A549 (cell line): ENCODE data around the gene UNC5A. TPM values are rescaled to one million over a fixed set of nuclear protein-coding genes. Genes with fewer than 3 reads are reported as not detected.

ENCODE experiments used
- ATAC-seq, 2 experiments: fragments of 200-7000 bp in 1 of 2; fragments of >200 bp in 1 of 2; cut with Nextera tagmentation in 1 of 2; cut with Tn5 transposase in 1 of 2; 3 replicates each; pipeline versions ENCODE4 v1.8.0 to v1.9.1; 2018 to 2020; ENCODE audit warnings: mild to moderate bottlenecking in 1 of 2, moderate library complexity in 1 of 2
- CTCF ChIA-PET: fragments of 300-600 bp; sonication (Branson Sonifier 250); formaldehyde crosslinking; extraction: SDS; loops from one replicate; lab custom pipeline; 2021; ENCODE audit warnings: antibody characterized with exemption, inconsistent platforms; lab: Yijun Ruan, JAX
- POLR2A ChIA-PET: fragments of 350-600 bp; formaldehyde crosslinking; extraction: SDS; loops from one replicate; lab custom pipeline; 2021; ENCODE audit warnings: antibody characterized with exemption, inconsistent platforms; lab: Yijun Ruan, JAX
- DNase-seq, 2 experiments: peaks; one replicate each; pipeline versions ENCODE4 v3.0.0 to v3.0.0-alpha.2; 2011 to 2016; ENCODE audit warnings: low read depth in 1 of 2, low spot score in 1 of 2
- FAIRE-seq: peaks from 2 replicates; lab custom pipeline; 2011; peaks lifted over from hg19 to GRCh38; lab: Jason Lieb, UNC
- H3K27ac ChIP-seq, 2 experiments: fragments of >200 bp; sonication (Bioruptor Twin); formaldehyde crosslinking; 3 replicates each; pipeline ENCODE4 v1.5.1; 2016 to 2017
- H3K4me1 ChIP-seq: fragments of >200 bp; sonication (Bioruptor Twin); formaldehyde crosslinking; 3 replicates; pipeline ENCODE4 v1.6.1; 2016
- H3K4me2 ChIP-seq: fragments of >200 bp; sonication (Bioruptor Twin); formaldehyde crosslinking; 3 replicates; pipeline ENCODE4 v1.6.1; 2016
- H3K4me3 ChIP-seq: fragments of >200 bp; sonication (Bioruptor Twin); formaldehyde crosslinking; 3 replicates; pipeline ENCODE4 v1.5.1; 2016
- H3K9me3 ChIP-seq: fragments of >200 bp; sonication (Bioruptor Twin); formaldehyde crosslinking; 3 replicates; pipeline ENCODE4 v1.6.1; 2016
- CBX8 ChIP-seq: fragments of 200-600 bp; sonication (generic); IDR thresholded peaks from 2 replicates; pipeline ENCODE4 v1.6.1; 2016
- CHD2 ChIP-seq: fragments of 150-350 bp; IDR thresholded peaks from 2 replicates; pipeline ENCODE4 v1.6.1; 2014; ENCODE audit warnings: low read length; ENCODE audit not compliant: partially characterized antibody
- EHMT2 ChIP-seq: fragments of 200-600 bp; sonication (generic); IDR thresholded peaks from 2 replicates; pipeline ENCODE4 v1.6.1; 2016; ENCODE audit warnings: antibody characterized with exemption, low read depth, mild to moderate bottlenecking, moderate library complexity
- EP300 ChIP-seq, 2 experiments: fragments of >200 bp; sonication (Bioruptor Twin); formaldehyde crosslinking; IDR thresholded peaks; 2 replicates in 1 of 2; 3 replicates in 1 of 2; pipeline ENCODE4 v1.6.1; 2016 to 2017
- FOSL2 ChIP-seq, 2 experiments: fragments of 450-650 bp in 1 of 2; fragments of >200 bp in 1 of 2; sonication (Bioruptor Twin) in 1 of 2; formaldehyde crosslinking; IDR thresholded peaks; 2 replicates each; pipeline versions ENCODE4 v1.5.0 to v1.6.1; 2016 to 2020; ENCODE audit warnings: mild to moderate bottlenecking in 1 of 2, moderate library complexity in 1 of 2
- FOXS1 ChIP-seq: fragments of 250-450 bp; sonication (Bioruptor Pico); IDR thresholded peaks from 2 replicates; pipeline ENCODE4 v1.5.0; 2020; ENCODE audit warnings: mild to moderate bottlenecking, moderate library complexity
- HOXB13 ChIP-seq: fragments of 250-450 bp; sonication (Bioruptor Pico); IDR thresholded peaks from 2 replicates; pipeline ENCODE4 v1.5.0; 2020; ENCODE audit warnings: low read depth, mild to moderate bottlenecking, moderate library complexity
- HOXB5 ChIP-seq: fragments of 250-450 bp; sonication (Bioruptor Pico); IDR thresholded peaks from 2 replicates; pipeline ENCODE4 v1.5.0; 2020; ENCODE audit warnings: mild to moderate bottlenecking, moderate library complexity
- KDM1A ChIP-seq: fragments of 200-600 bp; sonication (generic); IDR thresholded peaks from 2 replicates; pipeline ENCODE4 v1.6.1; 2016; ENCODE audit warnings: low read depth, mild to moderate bottlenecking
- KDM5A ChIP-seq: fragments of 200-600 bp; sonication (generic); IDR thresholded peaks from 2 replicates; pipeline ENCODE4 v1.6.1; 2016; ENCODE audit warnings: antibody characterized with exemption, mild to moderate bottlenecking
- MYC ChIP-seq: IDR thresholded peaks from 2 replicates; pipeline ENCODE4 v1.6.1; 2012; ENCODE audit warnings: mild to moderate bottlenecking, inconsistent platforms, low read length, improper control_type of control experiment, borderline replicate concordance
- NFE2L2 ChIP-seq: fragments of 150-350 bp; conservative IDR thresholded peaks from 2 replicates; pipeline ENCODE4 v1.6.1; 2014; ENCODE audit warnings: low read length
- NPAS2 ChIP-seq: fragments of 250-450 bp; sonication (Bioruptor Pico); IDR thresholded peaks from 2 replicates; pipeline ENCODE4 v1.8.0; 2022; ENCODE audit warnings: mild to moderate bottlenecking, moderate library complexity, borderline replicate concordance
- NR3C1 ChIP-seq: fragments of >200 bp; sonication (Bioruptor Twin); formaldehyde crosslinking; IDR thresholded peaks from 3 replicates; pipeline ENCODE4 v1.6.1; 2017
- PHF8 ChIP-seq: fragments of 200-600 bp; sonication (generic); IDR thresholded peaks from 2 replicates; pipeline ENCODE4 v1.6.1; 2016; ENCODE audit warnings: low read depth, mild to moderate bottlenecking, antibody characterized with exemption, moderate library complexity, borderline replicate concordance
- RNF2 ChIP-seq: fragments of 200-600 bp; sonication (generic); IDR thresholded peaks from 2 replicates; pipeline ENCODE4 v1.6.1; 2016; ENCODE audit warnings: low read depth, mild to moderate bottlenecking, antibody characterized with exemption, moderate library complexity, borderline replicate concordance
- SMC3 ChIP-seq: fragments of >200 bp; sonication (Bioruptor Twin); formaldehyde crosslinking; IDR thresholded peaks from 3 replicates; pipeline ENCODE4 v1.6.1; 2018; ENCODE audit warnings: inconsistent platforms
- ZC3H11A ChIP-seq: fragments of 450-650 bp; IDR thresholded peaks from 2 replicates; pipeline ENCODE4 v1.6.1; 2014; ENCODE audit warnings: antibody characterized with exemption, mild to moderate bottlenecking
- ZSCAN20 ChIP-seq: fragments of 250-450 bp; sonication (Bioruptor Pico); IDR thresholded peaks from 2 replicates; pipeline ENCODE4 v1.8.0; 2022; ENCODE audit warnings: mild to moderate bottlenecking, moderate library complexity
- WGBS: methylation state at CpG from one replicate; pipeline ENCODE4 v1.1.6; 2017; ENCODE audit errors: missing lambda C conversion rate; 5-methylcytosine and 5-hydroxymethylcytosine counted together
- polyA plus RNA-seq, 4 experiments: library from polyadenylated mRNA; depleted of rRNA in 3 of 4; stranded (reverse); fragments of >200 nt; fragmentation: RNase III in 1 of 4; extraction: RNeasy Plus Mini Kit Qiagen cat#74134 plus additional on column Dnase treatment in 1 of 4; gene quantifications; 2 replicates in 3 of 4; 3 replicates in 1 of 4; pipeline ENCODE4 v1.2.3, GENCODE V29; 2011 to 2017
- TF ChIP-seq, protein P1 (sequence below): fragments of 450-650 bp; IDR thresholded peaks from 2 replicates; pipeline ENCODE4 v1.6.1; 2014; ENCODE audit warnings: antibody characterized with exemption
- TF ChIP-seq, protein P2 (sequence below): fragments of 200-600 bp; sonication (generic); IDR thresholded peaks from 2 replicates; pipeline ENCODE4 v1.6.1; 2016; ENCODE audit warnings: antibody characterized with exemption, mild to moderate bottlenecking, moderate library complexity
- TF ChIP-seq, protein P3 (sequence below): IDR thresholded peaks from 2 replicates; pipeline ENCODE4 v1.6.1; 2012
- TF ChIP-seq, protein P4 (sequence below): fragments of 250-450 bp; sonication (Bioruptor Pico); IDR thresholded peaks from 2 replicates; pipeline ENCODE4 v1.5.0; 2020; ENCODE audit warnings: low read depth, mild to moderate bottlenecking, moderate library complexity
- TF ChIP-seq, protein P5 (sequence below): fragments of >200 bp; sonication (Bioruptor Twin); formaldehyde crosslinking; IDR thresholded peaks from 3 replicates; pipeline ENCODE4 v1.5.1; 2016

UNC5A gene
- polyA plus RNA-seq, 2 of the 4 experiments (the other 2 are of a cell fraction): 0.03 to 0.14 TPM

DNA sequence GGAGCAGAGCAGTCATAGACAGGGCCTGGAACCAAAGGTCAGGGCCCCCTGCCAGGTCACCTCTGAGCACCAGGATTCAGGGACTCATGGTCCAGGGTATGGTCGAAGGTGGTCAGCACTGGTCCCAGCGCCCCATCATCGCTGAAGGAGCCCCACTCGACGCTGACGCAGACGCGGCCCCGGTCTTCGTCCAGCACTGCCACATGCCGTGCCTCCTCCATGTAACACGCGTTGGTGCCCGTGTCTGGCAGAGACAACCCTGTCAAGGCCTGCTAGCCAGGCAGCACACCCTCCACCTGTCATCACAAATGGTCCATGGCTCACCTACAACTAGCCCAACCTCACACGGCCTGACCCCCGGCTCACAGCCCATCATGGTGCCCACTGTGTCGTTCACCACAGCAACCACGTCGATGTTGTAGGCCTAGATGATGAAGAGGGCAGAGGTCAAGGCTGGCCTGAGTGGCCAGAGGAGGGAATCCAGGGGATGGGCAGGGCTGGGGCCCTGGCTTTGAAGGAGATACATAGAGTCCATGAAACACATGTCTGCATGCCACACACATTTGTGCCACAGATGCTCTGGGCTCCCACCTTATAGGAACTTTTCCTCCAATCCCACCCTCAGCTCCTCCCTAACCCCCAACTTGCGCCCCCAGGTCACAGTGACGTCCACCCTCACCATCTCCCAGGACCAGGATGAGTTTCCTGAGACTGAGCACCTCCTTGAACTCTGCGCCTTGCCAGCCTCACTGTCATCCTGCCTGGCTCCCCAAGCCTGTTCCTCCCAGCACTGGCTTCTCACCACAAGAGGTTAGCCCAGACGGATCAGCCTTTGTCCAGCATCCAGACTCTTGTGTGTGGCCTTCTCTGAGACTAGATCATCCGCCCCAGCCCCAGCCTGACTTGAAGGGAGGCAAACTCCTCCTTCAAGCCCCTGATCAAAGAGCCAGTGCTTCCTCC is 79.2 kb downstream of the UNC5A start:
- no peaks in the 10 kb centered on the region for H3K9me3 ChIP-seq
- ATAC-seq (no peak), DNase-seq (no peak), FAIRE-seq (no peak)
- TF ChIP-seq KDM5A (no peak), NR3C1 (no peak), HOXB13 (no peak), KDM1A (no peak), EHMT2 (no peak), EP300 (IDR thresholded peaks at IDR 0.05) (no peak), ZSCAN20 (CRISPR knock-in tag) (no peak), CBX8 (no peak), ZC3H11A (no peak), FOSL2 (IDR thresholded peaks at IDR 0.05) (no peak), FOSL2 (CRISPR knock-in tag; IDR thresholded peaks at IDR 0.05) (no peak), MYC (no peak), NFE2L2 (no peak), PHF8 (no peak), FOXS1 (CRISPR knock-in tag) (no peak)
- TF ChIP-seq, protein P1, sequence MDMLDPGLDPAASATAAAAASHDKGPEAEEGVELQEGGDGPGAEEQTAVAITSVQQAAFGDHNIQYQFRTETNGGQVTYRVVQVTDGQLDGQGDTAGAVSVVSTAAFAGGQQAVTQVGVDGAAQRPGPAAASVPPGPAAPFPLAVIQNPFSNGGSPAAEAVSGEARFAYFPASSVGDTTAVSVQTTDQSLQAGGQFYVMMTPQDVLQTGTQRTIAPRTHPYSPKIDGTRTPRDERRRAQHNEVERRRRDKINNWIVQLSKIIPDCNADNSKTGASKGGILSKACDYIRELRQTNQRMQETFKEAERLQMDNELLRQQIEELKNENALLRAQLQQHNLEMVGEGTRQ: no peak
- TF ChIP-seq, protein P2, sequence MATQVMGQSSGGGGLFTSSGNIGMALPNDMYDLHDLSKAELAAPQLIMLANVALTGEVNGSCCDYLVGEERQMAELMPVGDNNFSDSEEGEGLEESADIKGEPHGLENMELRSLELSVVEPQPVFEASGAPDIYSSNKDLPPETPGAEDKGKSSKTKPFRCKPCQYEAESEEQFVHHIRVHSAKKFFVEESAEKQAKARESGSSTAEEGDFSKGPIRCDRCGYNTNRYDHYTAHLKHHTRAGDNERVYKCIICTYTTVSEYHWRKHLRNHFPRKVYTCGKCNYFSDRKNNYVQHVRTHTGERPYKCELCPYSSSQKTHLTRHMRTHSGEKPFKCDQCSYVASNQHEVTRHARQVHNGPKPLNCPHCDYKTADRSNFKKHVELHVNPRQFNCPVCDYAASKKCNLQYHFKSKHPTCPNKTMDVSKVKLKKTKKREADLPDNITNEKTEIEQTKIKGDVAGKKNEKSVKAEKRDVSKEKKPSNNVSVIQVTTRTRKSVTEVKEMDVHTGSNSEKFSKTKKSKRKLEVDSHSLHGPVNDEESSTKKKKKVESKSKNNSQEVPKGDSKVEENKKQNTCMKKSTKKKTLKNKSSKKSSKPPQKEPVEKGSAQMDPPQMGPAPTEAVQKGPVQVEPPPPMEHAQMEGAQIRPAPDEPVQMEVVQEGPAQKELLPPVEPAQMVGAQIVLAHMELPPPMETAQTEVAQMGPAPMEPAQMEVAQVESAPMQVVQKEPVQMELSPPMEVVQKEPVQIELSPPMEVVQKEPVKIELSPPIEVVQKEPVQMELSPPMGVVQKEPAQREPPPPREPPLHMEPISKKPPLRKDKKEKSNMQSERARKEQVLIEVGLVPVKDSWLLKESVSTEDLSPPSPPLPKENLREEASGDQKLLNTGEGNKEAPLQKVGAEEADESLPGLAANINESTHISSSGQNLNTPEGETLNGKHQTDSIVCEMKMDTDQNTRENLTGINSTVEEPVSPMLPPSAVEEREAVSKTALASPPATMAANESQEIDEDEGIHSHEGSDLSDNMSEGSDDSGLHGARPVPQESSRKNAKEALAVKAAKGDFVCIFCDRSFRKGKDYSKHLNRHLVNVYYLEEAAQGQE: no peak
- TF ChIP-seq, protein P3, sequence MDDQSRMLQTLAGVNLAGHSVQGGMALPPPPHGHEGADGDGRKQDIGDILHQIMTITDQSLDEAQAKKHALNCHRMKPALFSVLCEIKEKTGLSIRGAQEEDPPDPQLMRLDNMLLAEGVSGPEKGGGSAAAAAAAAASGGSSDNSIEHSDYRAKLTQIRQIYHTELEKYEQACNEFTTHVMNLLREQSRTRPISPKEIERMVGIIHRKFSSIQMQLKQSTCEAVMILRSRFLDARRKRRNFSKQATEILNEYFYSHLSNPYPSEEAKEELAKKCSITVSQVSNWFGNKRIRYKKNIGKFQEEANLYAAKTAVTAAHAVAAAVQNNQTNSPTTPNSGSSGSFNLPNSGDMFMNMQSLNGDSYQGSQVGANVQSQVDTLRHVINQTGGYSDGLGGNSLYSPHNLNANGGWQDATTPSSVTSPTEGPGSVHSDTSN: no peak
- H3K4me2 ChIP-seq: no peak overlapping the region
- H3K27ac ChIP-seq: no peak overlapping the region
- no peaks in the 10 kb centered on the region for H3K4me1 ChIP-seq
- ChIA-PET POLR2A (no interaction called here), CTCF (no interaction called here)
- H3K4me3 ChIP-seq: no peak overlapping the region
- WGBS: 74% methylated on average over 24 of the region's 24 CpGs

DNA sequence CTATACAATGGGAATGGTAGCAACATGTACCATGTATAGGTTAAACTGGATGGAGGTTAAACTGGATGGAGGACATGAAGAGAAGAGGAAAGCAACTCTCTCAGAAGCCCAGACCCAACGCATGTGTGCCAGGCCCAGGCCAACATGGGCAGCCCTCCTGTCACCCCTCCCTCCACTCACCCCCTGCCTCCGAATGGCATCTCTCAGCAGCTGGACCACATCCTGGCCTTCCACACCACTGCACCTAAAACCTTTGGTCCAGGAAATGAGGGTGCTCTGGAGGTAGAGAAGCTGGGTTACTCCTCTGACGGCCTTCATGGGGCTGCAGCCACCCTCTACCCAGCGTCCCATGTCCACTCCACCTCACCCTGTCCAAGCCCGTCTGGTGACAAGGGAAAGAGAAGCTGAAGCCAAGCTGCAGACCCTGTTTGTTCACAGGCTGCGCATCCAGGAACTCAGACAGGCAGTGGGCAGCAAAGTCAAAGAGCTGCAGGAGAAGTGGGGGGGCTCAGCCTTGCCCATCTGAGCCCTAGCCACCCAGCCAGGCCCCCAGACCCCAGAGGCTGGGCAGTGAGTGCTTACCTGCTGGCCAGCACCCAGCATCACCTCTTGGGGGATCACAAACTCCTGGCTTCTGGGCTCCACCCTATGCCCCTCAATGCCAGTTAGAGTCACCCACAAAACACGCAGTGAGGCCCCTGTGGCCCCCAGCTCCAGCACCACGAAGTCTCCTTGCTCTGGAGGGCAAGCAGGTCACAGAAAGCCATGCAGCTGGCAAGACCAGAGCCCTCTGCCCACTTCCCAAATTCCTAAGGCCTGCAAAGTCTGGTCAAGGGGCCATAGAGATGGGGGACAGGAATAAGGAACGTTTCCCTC is 80.3 kb downstream of the UNC5A start:
- H3K4me1 ChIP-seq: no peaks in the 10 kb centered on the region
- 44% methylated on average over 9 of the region's 9 CpGs for WGBS
- no peak for FAIRE-seq
- H3K4me2 ChIP-seq: no peak overlapping the region
- no peak for DNase-seq
- no peak overlapping the region for H3K4me3 ChIP-seq
- TF ChIP-seq ZSCAN20 (CRISPR knock-in tag): no peak
- no peak for TF ChIP-seq CHD2
- TF ChIP-seq, protein P4, sequence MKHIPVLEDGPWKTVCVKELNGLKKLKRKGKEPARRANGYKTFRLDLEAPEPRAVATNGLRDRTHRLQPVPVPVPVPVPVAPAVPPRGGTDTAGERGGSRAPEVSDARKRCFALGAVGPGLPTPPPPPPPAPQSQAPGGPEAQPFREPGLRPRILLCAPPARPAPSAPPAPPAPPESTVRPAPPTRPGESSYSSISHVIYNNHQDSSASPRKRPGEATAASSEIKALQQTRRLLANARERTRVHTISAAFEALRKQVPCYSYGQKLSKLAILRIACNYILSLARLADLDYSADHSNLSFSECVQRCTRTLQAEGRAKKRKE (CRISPR knock-in tag): no peak
- TF ChIP-seq HOXB5 (CRISPR knock-in tag): no peak
- no peak for TF ChIP-seq NPAS2 (CRISPR knock-in tag)
- no peak for TF ChIP-seq RNF2
- no peak for TF ChIP-seq SMC3
- TF ChIP-seq, protein P3: no peak
- TF ChIP-seq, protein P5, sequence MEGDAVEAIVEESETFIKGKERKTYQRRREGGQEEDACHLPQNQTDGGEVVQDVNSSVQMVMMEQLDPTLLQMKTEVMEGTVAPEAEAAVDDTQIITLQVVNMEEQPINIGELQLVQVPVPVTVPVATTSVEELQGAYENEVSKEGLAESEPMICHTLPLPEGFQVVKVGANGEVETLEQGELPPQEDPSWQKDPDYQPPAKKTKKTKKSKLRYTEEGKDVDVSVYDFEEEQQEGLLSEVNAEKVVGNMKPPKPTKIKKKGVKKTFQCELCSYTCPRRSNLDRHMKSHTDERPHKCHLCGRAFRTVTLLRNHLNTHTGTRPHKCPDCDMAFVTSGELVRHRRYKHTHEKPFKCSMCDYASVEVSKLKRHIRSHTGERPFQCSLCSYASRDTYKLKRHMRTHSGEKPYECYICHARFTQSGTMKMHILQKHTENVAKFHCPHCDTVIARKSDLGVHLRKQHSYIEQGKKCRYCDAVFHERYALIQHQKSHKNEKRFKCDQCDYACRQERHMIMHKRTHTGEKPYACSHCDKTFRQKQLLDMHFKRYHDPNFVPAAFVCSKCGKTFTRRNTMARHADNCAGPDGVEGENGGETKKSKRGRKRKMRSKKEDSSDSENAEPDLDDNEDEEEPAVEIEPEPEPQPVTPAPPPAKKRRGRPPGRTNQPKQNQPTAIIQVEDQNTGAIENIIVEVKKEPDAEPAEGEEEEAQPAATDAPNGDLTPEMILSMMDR: no peak
- no peak for TF ChIP-seq ZC3H11A
- no peak overlapping the region for H3K27ac ChIP-seq
- no peaks in the 10 kb centered on the region for H3K9me3 ChIP-seq
- CTCF ChIA-PET: interaction anchor here (1.3 kb wide), 1 partner anchor 9 kb away, joined by 5 read pairs; the partner anchor contains the start of gene HK3
- POLR2A ChIA-PET: no interaction called here
- ATAC-seq: no peak
